Stomach (tissue), 9 donors: Measurements from ENCODE around the gene FAM240A. TPM values are rescaled to one million over a fixed set of nuclear protein-coding genes. Genes with fewer than 3 reads are reported as not detected.

Experiments used
- DNase-seq, 2 donors: peaks; one replicate each; pipeline versions ENCODE4 v3.0.0 to v3.0.0-alpha.2; 2013 to 2019
- H3K27ac ChIP-seq, 5 donors: fragments of 200-600 bp in 4 of 5; sonication (generic) in 4 of 5; one replicate each; pipeline ENCODE4 v1.5.1; 2013 to 2019; ENCODE audit warnings: mild to moderate bottlenecking in 1 of 5, moderate library complexity in 1 of 5
- H3K27me3 ChIP-seq, 3 donors: fragments of 200-600 bp; sonication (generic); one replicate each; pipeline ENCODE4 v1.5.1; 2017 to 2019; ENCODE audit warnings: mixed run types in 1 of 3
- H3K36me3 ChIP-seq, 4 donors: fragments of 200-600 bp; sonication (generic); 1 replicate in 3 of 4; 2 replicates in 1 of 4; pipeline ENCODE4 v1.5.1; 2016 to 2019
- H3K4me1 ChIP-seq, 4 donors: fragments of 200-600 bp; sonication (generic); one replicate each; pipeline ENCODE4 v1.5.1; 2016 to 2019
- H3K4me3 ChIP-seq, 4 donors: fragments of 200-600 bp; sonication (generic) in 3 of 4; one replicate each; pipeline ENCODE4 v1.5.1; 2016 to 2019; ENCODE audit warnings: mild to moderate bottlenecking in 1 of 4
- H3K9me3 ChIP-seq, 4 donors: fragments of 200-600 bp; sonication (generic); one replicate each; pipeline ENCODE4 v1.5.1; 2016 to 2019
- EP300 ChIP-seq: sonication (generic); formaldehyde crosslinking; IDR thresholded peaks from one replicate; pipeline ENCODE4 v1.6.1; 2017; ENCODE audit warnings: antibody characterized with exemption
- POLR2A ChIP-seq, 4 donors: fragments of 450-650 bp; IDR thresholded peaks; one replicate each; pipeline ENCODE4 v1.6.1; 2016; ENCODE audit warnings: antibody characterized with exemption in 4 of 4, control low read depth in 2 of 4, mild to moderate bottlenecking in 1 of 4, moderate library complexity in 1 of 4
- POLR2AphosphoS5 ChIP-seq, 3 donors: sonication (generic); formaldehyde crosslinking; IDR thresholded peaks; one replicate each; pipeline ENCODE4 v1.6.1; 2016; ENCODE audit warnings: antibody characterized with exemption in 3 of 3
- WGBS, 5 donors: extraction: QIAGEN DNeasy Blood & Tissue Kit in 3 of 5; methylation state at CpG; one replicate each; pipeline versions ENCODE4 v1.1.5 to v1.1.7; 2013 to 2018; 5-methylcytosine and 5-hydroxymethylcytosine counted together
- intact Hi-C: fragments of 100-400 bp; cut with DNase I; formaldehyde crosslinking; loops from one replicate; pipeline ENCODE4 v1.15.1; 2023; ENCODE audit warnings: low total_unique reads
- polyA plus RNA-seq, 3 donors: library from polyadenylated mRNA; stranded (reverse); fragments of 200-250 nt; gene quantifications; one replicate each; pipeline ENCODE4 v1.2.3, GENCODE V29; 2013
- total RNA-seq, 5 donors: library from RNA; depleted of rRNA; stranded (reverse); fragments of >200 nt; gene quantifications; one replicate each; pipeline versions ENCODE4 v1.1.0 to v1.2.3, GENCODE V29; 2014 to 2016
- TF ChIP-seq, protein P1 (sequence below), 7 experiments: fragments of 450-650 bp in 4 of 7; fragments of 200-600 bp in 3 of 7; sonication (generic) in 3 of 7; IDR thresholded peaks; one replicate each; pipeline ENCODE4 v1.5.1; 2016 to 2019; ENCODE audit warnings: antibody characterized with exemption in 7 of 7, control low read depth in 2 of 7, mild to moderate bottlenecking in 1 of 7
- donor health status: healthy with polysubstance abuse.
- donor health status: Bipolar disorder and iron deficiency.
- donor health status: healthy.

FAM240A gene
- total and polyA plus RNA-seq, 8 donors: not detected

DNA sequence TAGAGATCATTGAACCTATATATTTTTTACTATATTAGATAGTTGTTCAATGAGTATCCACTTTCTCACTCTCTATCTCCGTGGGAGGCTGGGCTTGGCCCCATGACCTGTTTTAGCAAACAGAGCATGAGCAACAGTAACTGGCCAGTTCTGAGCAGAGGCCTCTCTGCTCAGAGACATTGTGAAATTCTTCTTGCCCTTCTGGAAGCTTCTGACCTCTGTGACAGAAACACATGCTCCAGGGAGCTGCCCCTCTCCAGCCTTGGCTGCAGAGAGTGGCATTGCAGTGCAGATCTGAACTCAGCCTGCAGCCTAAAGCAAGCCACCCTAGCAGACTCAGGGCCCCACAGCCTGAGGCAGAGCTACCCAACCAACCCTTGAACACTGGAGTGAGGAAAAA is 20.5 kb downstream of the FAM240A start:
- Histone ChIP-seq H3K9me3 (no peaks in the 10 kb centered on the region), H3K4me3 (no peak overlapping the region), H3K4me1 (peaks cover 10 to 17% (median 15%) of the 10 kb centered on the region in 4 donors), H3K27ac (no peak overlapping the region), H3K36me3 (no peaks in the 10 kb centered on the region), H3K27me3 (no peaks in the 10 kb centered on the region)
- TF ChIP-seq EP300 (no peak), POLR2A (IDR thresholded peaks at IDR 0.05) (no peak)
- no peak for DNase-seq
- intact Hi-C loops: no loop called here
- WGBS, 5 donors: 29 to 52% (median 35%) methylated on average over 1 of the region's 1 CpG

DNA sequence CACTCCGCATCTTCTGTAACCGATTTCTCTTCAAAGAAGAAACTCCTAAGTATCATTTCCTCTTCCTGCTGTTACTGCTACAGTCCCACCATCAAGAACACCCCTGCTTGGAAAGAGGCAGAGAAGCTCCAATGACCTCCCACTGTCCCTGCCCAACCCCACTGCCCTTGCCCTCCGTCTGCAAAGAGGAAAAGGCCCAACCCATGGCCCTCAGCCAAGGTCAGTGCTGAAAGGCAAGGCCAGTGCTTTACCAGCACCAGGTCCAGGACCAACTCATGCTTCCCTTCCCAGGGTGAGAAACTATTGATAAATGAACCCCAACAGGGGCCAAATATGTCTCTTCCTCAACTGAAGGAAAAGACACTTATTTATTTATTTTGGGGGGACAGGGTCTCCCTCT is 22.5 kb downstream of the FAM240A start:
- DNase-seq: no peak
- no peaks in the 10 kb centered on the region for H3K27me3 ChIP-seq
- H3K4me3 ChIP-seq: no peak overlapping the region
- peaks cover 5 to 8% (median 6%) of the 10 kb centered on the region in 4 donors for H3K4me1 ChIP-seq
- TF ChIP-seq POLR2AphosphoS5 (IDR thresholded peaks at IDR 0.05) (no peak), EP300 (no peak), POLR2A (IDR thresholded peaks at IDR 0.05) (no peak)
- TF ChIP-seq, protein P1, sequence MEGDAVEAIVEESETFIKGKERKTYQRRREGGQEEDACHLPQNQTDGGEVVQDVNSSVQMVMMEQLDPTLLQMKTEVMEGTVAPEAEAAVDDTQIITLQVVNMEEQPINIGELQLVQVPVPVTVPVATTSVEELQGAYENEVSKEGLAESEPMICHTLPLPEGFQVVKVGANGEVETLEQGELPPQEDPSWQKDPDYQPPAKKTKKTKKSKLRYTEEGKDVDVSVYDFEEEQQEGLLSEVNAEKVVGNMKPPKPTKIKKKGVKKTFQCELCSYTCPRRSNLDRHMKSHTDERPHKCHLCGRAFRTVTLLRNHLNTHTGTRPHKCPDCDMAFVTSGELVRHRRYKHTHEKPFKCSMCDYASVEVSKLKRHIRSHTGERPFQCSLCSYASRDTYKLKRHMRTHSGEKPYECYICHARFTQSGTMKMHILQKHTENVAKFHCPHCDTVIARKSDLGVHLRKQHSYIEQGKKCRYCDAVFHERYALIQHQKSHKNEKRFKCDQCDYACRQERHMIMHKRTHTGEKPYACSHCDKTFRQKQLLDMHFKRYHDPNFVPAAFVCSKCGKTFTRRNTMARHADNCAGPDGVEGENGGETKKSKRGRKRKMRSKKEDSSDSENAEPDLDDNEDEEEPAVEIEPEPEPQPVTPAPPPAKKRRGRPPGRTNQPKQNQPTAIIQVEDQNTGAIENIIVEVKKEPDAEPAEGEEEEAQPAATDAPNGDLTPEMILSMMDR (IDR thresholded peaks at IDR 0.05): no peak
- 53 to 67% (median 64%) methylated on average over 3 of the region's 3 CpGs for WGBS, 5 donors
- H3K9me3 ChIP-seq: peaks cover 0 to 6% (median 5%) of the 10 kb centered on the region in 4 donors
- H3K27ac ChIP-seq: no peak overlapping the region
- no peaks in the 10 kb centered on the region for H3K36me3 ChIP-seq
- intact Hi-C loops: loop anchor here (5.0 kb wide), 1 partner anchor 143 kb away; no protein-coding TSS in a partner anchor

DNA sequence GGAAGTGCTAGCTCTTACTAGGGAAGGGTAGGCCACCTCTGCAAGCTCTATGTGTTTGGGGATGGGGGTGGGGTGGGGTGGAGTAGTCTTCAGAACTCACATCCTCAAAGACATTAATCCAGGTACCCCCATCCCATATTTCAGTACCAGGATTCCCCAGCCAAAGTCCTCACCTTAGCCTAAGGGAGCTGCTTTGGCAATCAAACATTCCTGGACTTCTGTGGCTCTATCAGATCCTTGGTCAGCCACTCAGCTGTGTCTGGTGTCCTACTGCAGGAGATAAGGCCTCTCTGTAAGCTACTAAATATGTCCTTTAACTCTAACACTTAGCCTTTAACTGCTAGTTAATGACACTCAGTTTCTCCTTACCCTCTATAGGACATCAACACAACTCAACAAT is 26.9 kb downstream of the FAM240A start:
- Histone ChIP-seq H3K27me3 (no peaks in the 10 kb centered on the region), H3K36me3 (no peaks in the 10 kb centered on the region), H3K27ac (no peak overlapping the region), H3K4me3 (no peak overlapping the region), H3K4me1 (no peaks in the 10 kb centered on the region), H3K9me3 (peaks cover 0 to 12% (median 11%) of the 10 kb centered on the region in 4 donors)
- no peak for DNase-seq
- no peak for TF ChIP-seq POLR2AphosphoS5 (IDR thresholded peaks at IDR 0.05)
- no peak for TF ChIP-seq EP300
- TF ChIP-seq POLR2A (IDR thresholded peaks at IDR 0.05): no peak
- TF ChIP-seq, protein P1 (IDR thresholded peaks at IDR 0.05): no peak
- intact Hi-C loops: loop anchor here (5.0 kb wide), 1 partner anchor 147 kb away; no protein-coding TSS in a partner anchor

DNA sequence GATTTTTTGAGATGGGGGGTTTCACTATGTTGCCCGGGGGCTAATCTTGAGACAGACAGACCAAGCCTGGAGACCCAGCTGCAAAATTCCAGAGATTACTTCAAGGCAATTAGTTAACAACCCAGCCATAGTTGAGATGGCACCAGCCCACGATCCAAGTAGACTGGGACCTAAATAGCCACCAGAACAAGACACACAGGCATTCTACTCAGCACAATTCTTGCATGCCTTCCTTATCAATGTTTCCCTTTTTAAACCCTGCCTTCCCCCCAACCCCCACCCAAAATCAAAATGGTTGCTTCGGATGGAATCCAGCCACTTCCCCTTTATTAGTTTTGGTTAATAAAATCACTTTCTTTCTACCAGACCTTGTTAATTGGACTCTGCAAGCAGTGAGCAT is 28.6 kb downstream of the FAM240A start:
- Histone ChIP-seq H3K4me1 (no peaks in the 10 kb centered on the region), H3K27ac (no peak overlapping the region), H3K9me3 (peaks cover 0 to 12% (median 11%) of the 10 kb centered on the region in 4 donors), H3K4me3 (no peak overlapping the region), H3K36me3 (no peaks in the 10 kb centered on the region), H3K27me3 (no peaks in the 10 kb centered on the region)
- intact Hi-C loops: no loop called here
- TF ChIP-seq, protein P1 (IDR thresholded peaks at IDR 0.05): no peak
- TF ChIP-seq EP300 (no peak), POLR2AphosphoS5 (IDR thresholded peaks at IDR 0.05) (no peak), POLR2A (IDR thresholded peaks at IDR 0.05) (no peak)
- no peak for DNase-seq
- 64 to 74% (median 70%) methylated on average over 3 of the region's 3 CpGs for WGBS, 5 donors

DNA sequence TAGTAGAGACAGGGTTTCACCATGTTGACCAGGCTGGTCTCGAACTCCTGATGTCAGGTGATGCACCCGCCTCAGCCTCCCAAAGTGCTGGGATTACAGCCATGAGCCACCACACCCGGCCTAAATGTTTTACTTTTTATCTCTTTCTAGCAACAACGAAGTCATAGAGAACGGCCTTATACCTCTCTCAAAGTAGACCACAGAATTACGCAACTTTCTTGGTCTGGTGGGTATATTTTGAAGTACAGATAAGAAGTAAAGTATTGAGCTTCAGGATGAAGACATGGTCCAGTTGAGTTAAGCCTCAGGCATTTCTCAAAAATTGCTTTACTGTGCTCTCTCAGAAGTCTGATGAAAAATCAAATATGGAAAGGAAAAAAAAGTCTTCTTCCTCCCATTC is 30.6 kb downstream of the FAM240A start:
- Histone ChIP-seq H3K27me3 (no peaks in the 10 kb centered on the region), H3K4me1 (no peaks in the 10 kb centered on the region), H3K4me3 (no peak overlapping the region), H3K9me3 (peaks cover 0 to 12% (median 11%) of the 10 kb centered on the region in 4 donors), H3K27ac (no peak overlapping the region), H3K36me3 (no peaks in the 10 kb centered on the region)
- intact Hi-C loops: no loop called here
- no peak for DNase-seq
- TF ChIP-seq, protein P1 (IDR thresholded peaks at IDR 0.05): no peak
- TF ChIP-seq EP300: no peak
- no peak for TF ChIP-seq POLR2AphosphoS5 (IDR thresholded peaks at IDR 0.05)
- TF ChIP-seq POLR2A (IDR thresholded peaks at IDR 0.05): no peak
- WGBS, 5 donors: 75 to 81% (median 77%) methylated on average over 6 of the region's 6 CpGs
